Activated naive CD4-positive, alpha-beta T cell treated with anti-CD3 and anti-CD28 coated beads for 36 hours (primary cell): Measurements from ENCODE around the gene ACSS1. TPM values are rescaled to one million over a fixed set of nuclear protein-coding genes. Genes with fewer than 3 reads are reported as not detected.

ENCODE experiments used
- CTCF ChIA-PET: fragments of 350-600 bp; sonication (Branson Sonifier 250); formaldehyde crosslinking; loops from one replicate; lab custom pipeline; 2021; ENCODE audit warnings: antibody characterized with exemption; lab: Charles Lee
- DNase-seq: peaks from one replicate; pipeline ENCODE4 v3.0.0-alpha.2; 2020
- H3K27ac Mint-ChIP-seq: one replicate; pipeline ENCODE4 v1.8.0; 2021; ENCODE audit warnings: mild to moderate bottlenecking, mixed read lengths
- H3K27me3 Mint-ChIP-seq: one replicate; pipeline ENCODE4 v1.8.0; 2021; ENCODE audit warnings: low read depth, mixed read lengths
- H3K36me3 Mint-ChIP-seq: one replicate; pipeline ENCODE4 v1.8.0; 2021; ENCODE audit warnings: low read depth, mixed read lengths
- H3K4me1 Mint-ChIP-seq: one replicate; pipeline ENCODE4 v1.8.0; 2021; ENCODE audit warnings: low read depth, mixed read lengths
- H3K4me3 Mint-ChIP-seq: one replicate; pipeline ENCODE4 v1.8.0; 2021; ENCODE audit warnings: mild to moderate bottlenecking, moderate library complexity, mixed read lengths
- H3K9me3 Mint-ChIP-seq: one replicate; pipeline ENCODE4 v1.8.0; 2021; ENCODE audit warnings: mixed read lengths
- intact Hi-C: fragments of 100-400 bp; cut with micrococcal nuclease; formaldehyde crosslinking; loops from one replicate; pipeline ENCODE4 v1.15.1; 2023
- total RNA-seq, 2 experiments: library from RNA; stranded (reverse); gene quantifications; one replicate each; pipeline ENCODE4 v1.2.3, GENCODE V29; 2021

The ACSS1 gene
- total RNA-seq, 2 experiments from 2014 or later: 9.4 to 10.1 TPM

- no peaks in the 10 kb centered on the region for H3K36me3 Mint-ChIP-seq
- CTCF ChIA-PET: no interaction called here
- intact Hi-C loops: no loop called here
- H3K4me1 Mint-ChIP-seq: peaks cover 13% of the 10 kb centered on the region
- DNase-seq: peak; percentile 35
- no peak overlapping the region for H3K4me3 Mint-ChIP-seq
- H3K27ac Mint-ChIP-seq: no peak overlapping the region
- H3K27me3 Mint-ChIP-seq: peaks cover 56% of the 10 kb centered on the region
- H3K9me3 Mint-ChIP-seq: no peaks in the 10 kb centered on the region
Measured at GRCh38 chr20:25076731-25077609, 19.0 kb upstream of the ACSS1 start.

GRCh38 chr20:25076201-25076600 lies 18.3 kb upstream of the ACSS1 start:
- Mint-ChIP-seq H3K27me3 (peaks cover 59% of the 10 kb centered on the region), H3K4me3 (no peak overlapping the region), H3K4me1 (peaks cover 11% of the 10 kb centered on the region), H3K27ac (no peak overlapping the region), H3K36me3 (no peaks in the 10 kb centered on the region), H3K9me3 (no peaks in the 10 kb centered on the region)
- no peak for DNase-seq
- CTCF ChIA-PET: no interaction called here
- intact Hi-C loops: no loop called here

DNA sequence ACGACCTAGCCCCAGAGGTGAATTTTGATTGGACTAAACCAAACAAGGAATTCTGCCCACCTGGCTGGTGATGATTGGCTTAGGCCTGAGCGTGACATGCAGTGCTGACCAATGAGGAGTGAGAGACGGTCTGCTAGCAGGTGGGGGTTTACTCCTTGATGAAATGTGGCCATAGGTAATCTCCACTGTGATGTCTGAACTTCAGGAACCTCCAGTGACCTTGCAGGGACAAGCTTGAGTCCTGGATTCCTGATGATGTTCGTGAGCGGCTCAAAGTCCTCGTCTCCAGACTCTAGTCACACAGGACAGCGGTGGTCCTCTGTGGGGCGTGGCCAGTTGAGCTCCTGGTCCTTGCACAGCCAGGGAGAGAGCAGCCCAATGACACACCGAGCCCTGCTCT lies 15.6 kb upstream of the ACSS1 start:
- Mint-ChIP-seq H3K36me3 (no peaks in the 10 kb centered on the region), H3K9me3 (no peaks in the 10 kb centered on the region), H3K4me1 (peaks cover 5% of the 10 kb centered on the region), H3K4me3 (no peak overlapping the region), H3K27ac (no peak overlapping the region), H3K27me3 (peaks cover 49% of the 10 kb centered on the region)
- CTCF ChIA-PET: no interaction called here
- no peak for DNase-seq
- intact Hi-C loops: no loop called here

DNA sequence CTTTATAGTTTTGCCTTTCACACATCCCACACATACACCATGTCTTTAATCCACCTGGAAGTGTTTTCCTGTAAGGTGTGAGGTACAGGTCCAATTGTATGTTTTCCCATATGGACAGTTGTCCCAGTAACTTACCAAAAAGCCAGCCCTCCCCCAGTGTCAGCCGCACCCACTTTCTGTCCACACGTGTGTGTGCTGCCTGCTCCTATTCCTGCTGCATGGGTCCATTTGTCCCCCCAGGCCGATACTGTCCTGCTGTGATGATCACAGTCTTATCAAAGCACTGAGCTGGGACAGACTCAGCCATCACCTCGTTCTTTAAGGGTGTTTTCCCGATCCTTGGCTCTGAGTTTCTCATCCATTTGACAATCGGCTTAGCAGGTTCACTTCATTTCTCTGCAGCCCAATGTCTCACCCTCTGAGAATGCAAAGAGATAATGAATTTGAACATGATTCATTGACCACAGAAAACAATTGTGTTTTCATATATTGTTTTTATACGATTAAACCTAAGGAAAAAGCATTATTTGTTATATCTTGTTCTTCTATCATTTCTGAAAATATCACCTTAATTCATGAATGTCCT lies 14.4 kb upstream of the ACSS1 start:
- Mint-ChIP-seq H3K9me3 (no peaks in the 10 kb centered on the region), H3K36me3 (no peaks in the 10 kb centered on the region), H3K27me3 (peaks cover 42% of the 10 kb centered on the region), H3K27ac (no peak overlapping the region), H3K4me3 (no peak overlapping the region), H3K4me1 (peaks cover 4% of the 10 kb centered on the region)
- DNase-seq: no peak
- CTCF ChIA-PET: no interaction called here
- intact Hi-C loops: no loop called here

DNA sequence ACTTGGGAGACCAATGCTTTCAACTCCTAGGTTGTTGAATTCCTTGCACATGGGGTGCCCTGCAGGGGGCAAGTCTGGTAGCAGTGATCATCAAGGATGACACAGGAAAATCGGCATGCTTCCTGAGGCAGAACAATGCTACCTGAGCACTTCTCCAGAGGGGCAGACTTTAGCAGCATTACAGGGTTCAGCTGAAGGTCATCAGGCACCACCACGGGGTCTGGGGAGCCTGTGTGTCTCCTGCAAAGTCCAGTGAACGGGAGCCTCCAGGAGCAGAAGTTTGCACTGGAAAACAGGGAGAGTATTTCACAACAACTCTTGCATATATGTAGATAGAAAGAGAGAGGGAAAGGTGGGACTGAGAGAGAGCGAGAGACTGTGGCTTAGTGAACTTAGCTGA lies 13.8 kb upstream of the ACSS1 start:
- H3K4me1 Mint-ChIP-seq: peaks cover under 1% of the 10 kb centered on the region
- intact Hi-C loops: no loop called here
- H3K36me3 Mint-ChIP-seq: no peaks in the 10 kb centered on the region
- no peaks in the 10 kb centered on the region for H3K9me3 Mint-ChIP-seq
- DNase-seq: no peak
- CTCF ChIA-PET: no interaction called here
- H3K4me3 Mint-ChIP-seq: no peak overlapping the region
- no peak overlapping the region for H3K27ac Mint-ChIP-seq
- H3K27me3 Mint-ChIP-seq: peaks cover 36% of the 10 kb centered on the region

- CTCF ChIA-PET: no interaction called here
- DNase-seq: no peak
Measured at GRCh38 chr20:25070821-25071473, 13.0 kb upstream of the ACSS1 start.

DNA sequence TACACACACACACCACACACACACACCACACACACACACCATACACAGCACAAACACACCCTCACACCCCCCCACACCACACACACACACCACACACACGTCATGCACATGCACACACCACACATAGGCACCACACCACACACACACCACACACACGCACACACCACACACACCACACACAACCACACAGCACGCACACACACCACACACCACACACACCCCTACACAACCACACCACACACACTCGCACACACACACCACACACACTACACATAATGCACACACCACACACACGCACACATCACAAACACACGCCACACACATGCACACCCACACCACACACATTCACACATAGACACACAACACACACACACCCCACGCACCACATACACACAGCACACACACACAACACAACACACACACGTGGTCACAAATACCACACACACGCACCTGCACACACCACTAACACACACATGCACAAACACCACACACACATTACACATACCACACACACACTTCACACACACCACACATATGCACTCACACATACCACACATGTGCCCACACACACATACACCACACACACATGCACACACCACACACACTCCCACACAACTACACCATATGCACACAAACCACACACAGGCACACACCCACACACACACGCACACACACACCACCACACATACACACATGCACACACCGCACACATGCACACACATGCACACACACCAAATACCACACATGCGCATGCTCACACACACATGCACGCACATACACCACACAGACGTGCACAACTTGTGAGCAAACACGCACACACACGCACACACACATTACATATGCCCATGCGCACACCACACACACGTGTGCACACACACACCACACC lies 9.4 kb upstream of the ACSS1 start:
- H3K4me3 Mint-ChIP-seq: no peak overlapping the region
- no peaks in the 10 kb centered on the region for H3K4me1 Mint-ChIP-seq
- DNase-seq: no peak
- no peak overlapping the region for H3K27ac Mint-ChIP-seq
- CTCF ChIA-PET: interaction anchor here (0.7 kb wide), 1 partner anchor 73 kb away, joined by 3 read pairs; no protein-coding TSS in a partner anchor
- H3K9me3 Mint-ChIP-seq: no peaks in the 10 kb centered on the region
- H3K27me3 Mint-ChIP-seq: peaks cover 25% of the 10 kb centered on the region
- intact Hi-C loops: no loop called here
- H3K36me3 Mint-ChIP-seq: no peaks in the 10 kb centered on the region

More at GRCh38 chr20:25070821-25071473, 13.0 kb upstream of the ACSS1 start:
- no peaks in the 10 kb centered on the region for H3K36me3 Mint-ChIP-seq
- H3K9me3 Mint-ChIP-seq: no peaks in the 10 kb centered on the region
- H3K27ac Mint-ChIP-seq: no peak overlapping the region
- intact Hi-C loops: no loop called here
- peaks cover 35% of the 10 kb centered on the region for H3K27me3 Mint-ChIP-seq
- no peaks in the 10 kb centered on the region for H3K4me1 Mint-ChIP-seq
- no peak overlapping the region for H3K4me3 Mint-ChIP-seq

- no peak overlapping the region for H3K4me3 Mint-ChIP-seq
- H3K4me1 Mint-ChIP-seq: no peaks in the 10 kb centered on the region
- H3K27me3 Mint-ChIP-seq: peaks cover 18% of the 10 kb centered on the region
- no peak for DNase-seq
- no peak overlapping the region for H3K27ac Mint-ChIP-seq
- CTCF ChIA-PET: interaction anchor here (0.7 to 4.9 kb wide), 4 partner anchors 69 to 113 kb away, joined by 3 to 105 read pairs (median 7); no protein-coding TSS in a partner anchor
- no peaks in the 10 kb centered on the region for H3K9me3 Mint-ChIP-seq
- no peaks in the 10 kb centered on the region for H3K36me3 Mint-ChIP-seq
- intact Hi-C loops: no loop called here
Measured at GRCh38 chr20:25066386-25066785, 8.4 kb upstream of the ACSS1 start.

DNA sequence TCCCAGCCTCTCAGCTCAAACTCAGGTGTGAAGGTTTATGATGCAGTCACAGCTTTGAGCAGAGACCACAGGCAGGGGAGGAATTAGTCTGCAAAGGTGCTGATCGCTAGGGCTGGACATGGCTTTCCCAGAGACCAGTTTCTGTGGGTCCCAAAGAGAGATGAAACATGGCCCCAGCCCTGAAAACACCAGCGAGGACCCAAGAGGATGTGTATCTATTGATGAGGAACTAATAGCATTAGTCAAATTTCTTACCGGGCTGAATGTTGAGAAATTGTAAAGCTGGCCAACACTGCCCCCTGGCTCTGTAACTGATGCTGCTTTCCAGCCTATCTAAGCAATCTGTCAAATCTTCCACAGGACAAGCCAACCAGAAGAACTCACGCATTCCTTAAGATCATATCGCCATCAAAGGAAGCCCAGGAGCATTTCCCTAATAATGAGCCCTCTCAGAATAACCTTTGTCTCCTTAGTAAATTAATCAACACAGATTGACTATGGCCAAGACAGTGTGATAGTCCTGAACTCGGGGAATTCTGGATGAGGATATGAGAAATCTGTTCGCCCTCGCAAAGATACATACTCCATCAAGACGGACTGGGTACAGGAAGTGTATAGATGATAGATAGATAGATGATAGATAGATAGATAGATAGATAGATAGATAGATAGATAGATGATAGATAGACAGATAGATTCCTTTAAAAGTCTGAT lies 7.8 kb upstream of the ACSS1 start:
- peak; percentile 76 for DNase-seq
- intact Hi-C loops: loop anchor here (1.0 kb wide), 3 partner anchors 70 to 135 kb away; no protein-coding TSS in a partner anchor
- Mint-ChIP-seq H3K4me3 (no peak overlapping the region), H3K4me1 (no peaks in the 10 kb centered on the region), H3K27me3 (peaks cover 14% of the 10 kb centered on the region), H3K9me3 (no peaks in the 10 kb centered on the region), H3K27ac (no peak overlapping the region), H3K36me3 (no peaks in the 10 kb centered on the region)
- CTCF ChIA-PET: interaction anchor here (0.6 to 4.9 kb wide), 8 partner anchors 25 to 135 kb away, joined by 3 to 105 read pairs (median 4); no protein-coding TSS in a partner anchor

- H3K27ac Mint-ChIP-seq: no peak overlapping the region
- no peaks in the 10 kb centered on the region for H3K9me3 Mint-ChIP-seq
- CTCF ChIA-PET: interaction anchor here (0.6 to 4.9 kb wide), 11 partner anchors 11 to 231 kb away, joined by 3 to 105 read pairs (median 4); no protein-coding TSS in a partner anchor
- H3K4me3 Mint-ChIP-seq: no peak overlapping the region
- H3K4me1 Mint-ChIP-seq: no peaks in the 10 kb centered on the region
- intact Hi-C loops: loop anchor here (1.0 kb wide), 3 partner anchors 70 to 135 kb away; no protein-coding TSS in a partner anchor
- peaks cover 14% of the 10 kb centered on the region for H3K27me3 Mint-ChIP-seq
- H3K36me3 Mint-ChIP-seq: no peaks in the 10 kb centered on the region
- no peak for DNase-seq
Measured at GRCh38 chr20:25065072-25065624, 7.2 kb upstream of the ACSS1 start.

DNA sequence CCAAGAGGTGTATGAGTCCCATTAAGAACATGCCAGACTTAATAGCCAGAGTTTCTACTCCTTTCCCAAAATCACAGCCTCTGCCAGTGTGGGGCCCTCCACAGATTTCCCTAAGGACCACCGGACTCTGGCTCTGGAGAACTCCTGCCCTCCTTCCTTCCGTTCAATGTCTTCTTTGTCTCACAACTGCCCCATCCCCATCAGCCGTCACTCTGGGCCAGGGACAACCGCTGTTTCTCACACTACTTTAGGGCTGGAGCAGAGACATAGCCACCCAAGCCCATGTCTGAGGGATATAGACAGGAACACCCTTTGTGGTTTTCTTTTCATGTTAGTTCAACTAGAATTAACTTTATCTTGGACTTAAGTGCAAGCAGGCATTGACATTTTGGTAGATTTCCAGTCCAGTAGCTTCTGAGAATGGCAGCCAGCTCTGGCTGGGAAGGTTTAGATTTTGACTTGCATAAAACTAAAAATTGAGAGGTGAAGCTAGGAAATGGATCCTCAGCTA lies 6.7 kb upstream of the ACSS1 start:
- no peak for DNase-seq
- Mint-ChIP-seq H3K27ac (no peak overlapping the region), H3K4me1 (no peaks in the 10 kb centered on the region), H3K9me3 (no peaks in the 10 kb centered on the region), H3K36me3 (no peaks in the 10 kb centered on the region), H3K27me3 (peaks cover 8% of the 10 kb centered on the region), H3K4me3 (no peak overlapping the region)
- intact Hi-C loops: loop anchor here (1.0 kb wide), 3 partner anchors 69 to 134 kb away; no protein-coding TSS in a partner anchor
- CTCF ChIA-PET: interaction anchor here (1.3 to 4.9 kb wide), 8 partner anchors 10 to 231 kb away, joined by 3 to 105 read pairs (median 6); no protein-coding TSS in a partner anchor
